ENCODE data around the gene SLC9A9. TPM values are rescaled to one million over a fixed set of nuclear protein-coding genes. Genes with fewer than 3 reads are reported as not detected.

Gene SLC9A9
- total and polyA plus RNA-seq, 2 of the 8 experiments (the other 6 are each of a cell fraction or from before 2014, with no cell fraction given): 0.48 to 1.1 TPM

- no peak overlapping the region for H4K5ac ChIP-seq (ENCODE audit: insufficient read length, low read depth, low read length)
- H3K4ac ChIP-seq (replicated peaks; ENCODE audit: insufficient read length, low read depth, low read length): no peak overlapping the region
- no peak overlapping the region for H3K4me2 ChIP-seq (ENCODE audit: insufficient read depth in 1 of 2, low read depth in 2 of 2, low read length in 2 of 2)
- no peaks in the 10 kb centered on the region for H3K79me1 ChIP-seq (ENCODE audit: low read depth, low read length)
- no peak overlapping the region for H2BK5ac ChIP-seq (ENCODE audit: low read depth, low read length)
- no peak overlapping the region for H3K9ac ChIP-seq (replicated peaks in 1 of 4; ENCODE audit: extremely low read depth in 1 of 4, low read depth in 3 of 4, low read length in 3 of 4)
- no peak overlapping the region for H4K8ac ChIP-seq (ENCODE audit: extremely low read depth, insufficient read depth, low read length)
- WGBS, 2 experiments (ENCODE audit: extremely low coverage in 1 of 2, insufficient coverage in 1 of 2, insufficient read length in 1 of 2, insufficient replicate concordance in 2 of 2, low coverage in 1 of 2, low lambda C conversion rate in 2 of 2, missing lambda C conversion rate in 1 of 2): 91% methylated on average over 4 of the region's 4 CpGs; no CpG with 5 or more reads in 1 of the 2 experiments
- H2BK15ac ChIP-seq (ENCODE audit: low read length): no peak overlapping the region
- H3K36me3 ChIP-seq (ENCODE audit: control insufficient read depth in 2 of 4, insufficient read depth in 4 of 4, low read length in 3 of 4): no peaks in the 10 kb centered on the region
- DNase-seq (ENCODE audit: low read depth in 1 of 2, low spot score in 2 of 2) (no peak), FAIRE-seq (no peak)
- no peaks in the 10 kb centered on the region for H3K23me2 ChIP-seq (ENCODE audit: low read depth, low read length)
- H3K4me1 ChIP-seq (replicated peaks in 1 of 4; ENCODE audit: control insufficient read depth in 3 of 4, insufficient read depth in 4 of 4, low read length in 3 of 4): no peaks in the 10 kb centered on the region
- no peak overlapping the region for H3K27ac ChIP-seq (ENCODE audit: low read depth, low read length)
- H3K9me3 ChIP-seq (ENCODE audit: insufficient read depth in 2 of 2, low read depth in 1 of 2, low read length in 1 of 2): no peaks in the 10 kb centered on the region
- no peak overlapping the region for H2BK12ac ChIP-seq (ENCODE audit: low read depth, low read length)
- ChIA-PET POLR2A (ENCODE audit: partially characterized antibody) (no interaction called here), CTCF (ENCODE audit: partially characterized antibody) (no interaction called here)
- no peak overlapping the region for H3K4me3 ChIP-seq (ENCODE audit: extremely low read depth in 1 of 4, insufficient read depth in 2 of 4, low read depth in 3 of 4, low read length in 4 of 4)
- no peaks in the 10 kb centered on the region for H4K20me1 ChIP-seq (replicated peaks in 1 of 2; ENCODE audit: control insufficient read depth in 1 of 2, insufficient read depth in 2 of 2, low read length in 2 of 2)
- H3K23ac ChIP-seq (ENCODE audit: insufficient read length): no peak overlapping the region
- no peak overlapping the region for H3K56ac ChIP-seq (replicated peaks; ENCODE audit: insufficient read length, low read depth, low read length)
- no peak overlapping the region for H2BK20ac ChIP-seq (ENCODE audit: low read length)
- H3K18ac ChIP-seq (ENCODE audit: extremely low read depth, low read length): no peak overlapping the region
- H3K79me2 ChIP-seq (ENCODE audit: control insufficient read depth in 1 of 2, insufficient read depth in 2 of 2, low read length in 2 of 2): no peaks in the 10 kb centered on the region
- H2AK5ac ChIP-seq (ENCODE audit: low read depth, low read length): no peak overlapping the region
- no peak overlapping the region for H3K14ac ChIP-seq (ENCODE audit: insufficient read length)
- H2AFZ ChIP-seq (ENCODE audit: low read length): no peak overlapping the region
- H2BK120ac ChIP-seq (replicated peaks; ENCODE audit: low read depth, low read length): no peak overlapping the region
- no peak overlapping the region for H4K91ac ChIP-seq (replicated peaks; ENCODE audit: insufficient read length, low read length)
- H3K27me3 ChIP-seq (replicated peaks in 1 of 4; ENCODE audit: control insufficient read depth in 3 of 4, extremely low read depth in 1 of 4, insufficient read depth in 3 of 4, low read length in 3 of 4): no peaks in the 10 kb centered on the region
- TF ChIP-seq CREB1 (IDR thresholded peaks at IDR 0.05) (no peak), E2F6 (IDR thresholded peaks at IDR 0.05) (no peak), USF2 (IDR thresholded peaks at IDR 0.05; ENCODE audit: low read length) (no peak), JUN (IDR thresholded peaks at IDR 0.05; ENCODE audit: low read depth, low read length) (no peak), RNF2 (IDR thresholded peaks at IDR 0.05; ENCODE audit: borderline replicate concordance, low read depth, low read length, missing control alignments, poor library complexity, severe bottlenecking) (no peak), MAX (IDR thresholded peaks at IDR 0.05) (no peak), TEAD4 (IDR thresholded peaks at IDR 0.05; ENCODE audit: low read depth, low read length) (no peak), ATF3 (IDR thresholded peaks at IDR 0.05; ENCODE audit: insufficient read depth, low read depth, low read length) (no peak), KDM4A (IDR thresholded peaks at IDR 0.05; ENCODE audit: low read depth, low read length, severe bottlenecking) (no peak), KDM1A (IDR thresholded peaks at IDR 0.05; ENCODE audit: borderline replicate concordance, low read length) (no peak), SP4 (IDR thresholded peaks at IDR 0.05; ENCODE audit: low read length) (no peak), CEBPB (IDR thresholded peaks at IDR 0.05; ENCODE audit: low read depth, low read length) (no peak)
These were observed 589.6 kb downstream of the SLC9A9 start for GRCh38 chr3:143258692-143259091.
